ENCODE measurements around the gene DDX41. TPM values are rescaled to one million over a fixed set of nuclear protein-coding genes. Genes with fewer than 3 reads are reported as not detected.

DDX41 gene
- total RNA-seq, 2 experiments from 2014 or later, result 169 to 224 TPM

- H3K4me1 ChIP-seq (ENCODE audit: insufficient read depth, low read length, poor library complexity, severe bottlenecking), result peaks cover 54% of the 10 kb centered on the region
- no peaks in the 10 kb centered on the region for H3K9me2 ChIP-seq (ENCODE audit: insufficient read depth, low read length)
- ChIA-PET POLR2A (interaction anchor here (0.6 kb wide), 2 partner anchors 13 to 139 kb away, joined by 3 read pairs; no protein-coding TSS in a partner anchor), CTCF (ENCODE audit: unreplicated experiment) (no interaction called here)
- no peaks in the 10 kb centered on the region for H3K36me3 ChIP-seq (ENCODE audit: insufficient read depth, low read length)
- no peak for DNase-seq (ENCODE audit: low spot score)
- peak overlapping the region; percentile 51 for H3K27ac ChIP-seq (ENCODE audit: low read depth, low read length, poor library complexity, severe bottlenecking)
- no peaks in the 10 kb centered on the region for H3K9me3 ChIP-seq (ENCODE audit: low read length)
- no TSS peak for BruUV-seq (replicated peaks)
- H3K79me2 ChIP-seq (ENCODE audit: insufficient read depth, low read depth, low read length), result no peaks in the 10 kb centered on the region
- peak overlapping the region; percentile 96 for H3K4me2 ChIP-seq (ENCODE audit: low read length)
- intact Hi-C loops (cut with micrococcal nuclease; ENCODE audit: unreplicated experiment), result no loop called here
- H4K20me1 ChIP-seq (ENCODE audit: insufficient read depth, low read length), result peaks cover 6% of the 10 kb centered on the region; the same call in 1 of the 2 replicates
- H2AFZ ChIP-seq (ENCODE audit: low read length), result no peak overlapping the region
- no peak overlapping the region for H3K4me3 ChIP-seq (ENCODE audit: low read depth, low read length, poor library complexity, severe bottlenecking)
- TF ChIP-seq EZH2phosphoT487 (IDR thresholded peaks at IDR 0.05; ENCODE audit: borderline replicate concordance, low read depth, low read length), result no peak
These were observed 22.9 kb downstream of the DDX41 start for GRCh38 chr5:177493795-177494345.

GRCh38 chr5:177492841-177493240 lies 23.9 kb downstream of the DDX41 start:
- ChIA-PET POLR2A (no interaction called here), CTCF (ENCODE audit: unreplicated experiment) (no interaction called here)
- Histone ChIP-seq H3K79me2 (ENCODE audit: insufficient read depth, low read depth, low read length) (no peaks in the 10 kb centered on the region), H3K4me2 (ENCODE audit: low read length) (no peak overlapping the region), H3K36me3 (ENCODE audit: insufficient read depth, low read length) (no peaks in the 10 kb centered on the region), H4K20me1 (ENCODE audit: insufficient read depth, low read length) (peaks cover 6% of the 10 kb centered on the region; the same call in 1 of the 2 replicates), H3K4me1 (ENCODE audit: insufficient read depth, low read length, poor library complexity, severe bottlenecking) (peaks cover 49% of the 10 kb centered on the region), H2AFZ (ENCODE audit: low read length) (no peak overlapping the region), H3K27ac (ENCODE audit: low read depth, low read length, poor library complexity, severe bottlenecking) (no peak overlapping the region), H3K9me3 (ENCODE audit: low read length) (no peaks in the 10 kb centered on the region), H3K4me3 (ENCODE audit: low read depth, low read length, poor library complexity, severe bottlenecking) (no peak overlapping the region), H3K9me2 (ENCODE audit: insufficient read depth, low read length) (no peaks in the 10 kb centered on the region)
- BruUV-seq (replicated peaks), result no TSS peak
- no peak for DNase-seq (ENCODE audit: low spot score)
- intact Hi-C loops (cut with micrococcal nuclease; ENCODE audit: unreplicated experiment), result no loop called here
- no peak for TF ChIP-seq EZH2phosphoT487 (IDR thresholded peaks at IDR 0.05; ENCODE audit: borderline replicate concordance, low read depth, low read length)

- POLR2A ChIA-PET, result interaction anchor here (0.5 kb wide), 1 partner anchor 14 kb away, joined by 3 read pairs; no protein-coding TSS in a partner anchor
- Histone ChIP-seq H3K4me1 (ENCODE audit: insufficient read depth, low read length, poor library complexity, severe bottlenecking) (peaks cover 48% of the 10 kb centered on the region), H4K20me1 (ENCODE audit: insufficient read depth, low read length) (peaks cover 6% of the 10 kb centered on the region; the same call in 1 of the 2 replicates), H3K9me3 (ENCODE audit: low read length) (no peaks in the 10 kb centered on the region), H3K4me3 (ENCODE audit: low read depth, low read length, poor library complexity, severe bottlenecking) (no peak overlapping the region), H2AFZ (ENCODE audit: low read length) (no peak overlapping the region), H3K36me3 (ENCODE audit: insufficient read depth, low read length) (peaks cover 5% of the 10 kb centered on the region; the same call in 1 of the 2 replicates), H3K9me2 (ENCODE audit: insufficient read depth, low read length) (no peaks in the 10 kb centered on the region), H3K79me2 (ENCODE audit: insufficient read depth, low read depth, low read length) (no peaks in the 10 kb centered on the region), H3K4me2 (ENCODE audit: low read length) (no peak overlapping the region), H3K27ac (ENCODE audit: low read depth, low read length, poor library complexity, severe bottlenecking) (no peak overlapping the region)
- no peak for DNase-seq (ENCODE audit: low spot score)
- TF ChIP-seq CTCF (conservative IDR thresholded peaks at IDR 0.05; ENCODE audit: low read length), result no peak
- CTCF ChIA-PET (ENCODE audit: unreplicated experiment), result interaction anchor here (0.6 kb wide), 1 partner anchor 52 kb away, joined by 3 read pairs; no protein-coding TSS in a partner anchor
- BruUV-seq (replicated peaks), result no TSS peak
- intact Hi-C loops (cut with micrococcal nuclease; ENCODE audit: unreplicated experiment), result no loop called here
These were observed 24.6 kb downstream of the DDX41 start for GRCh38 chr5:177491983-177492746.
